NCI-H69 (cell line): ENCODE data around the gene WWC1.
"Not testable (repeated sequence)": the region's sequence is repeated elsewhere in the genome, so short reads cannot be mapped to it uniquely, and the experiment has no call there.

Experiments
- DNase-seq: peaks from one replicate; lab custom pipeline; 2025; lab: John Stamatoyannopoulos, UW

Gene WWC1

GRCh38 chr5:168308976-168309598, 17.6 kb downstream of the WWC1 start:
- DNase-seq = no peak

GRCh38 chr5:168310541-168310940, 19.1 kb downstream of the WWC1 start:
- not testable (repeated sequence) for DNase-seq

GRCh38 chr5:168311061-168311566, 19.7 kb downstream of the WWC1 start:
- peak; percentile 41 for DNase-seq

GRCh38 chr5:168312606-168313295, 21.3 kb downstream of the WWC1 start:
- DNase-seq = no peak

GRCh38 chr5:168313596-168314204, 22.3 kb downstream of the WWC1 start:
- DNase-seq = no peak

GRCh38 chr5:168314735-168315411, 23.4 kb downstream of the WWC1 start:
- DNase-seq = no peak

- no peak for DNase-seq
These were observed 24.1 kb downstream of the WWC1 start for GRCh38 chr5:168315416-168316138.

GRCh38 chr5:168316139-168316578, 24.7 kb downstream of the WWC1 start:
- DNase-seq = peak; percentile 37

- DNase-seq = no peak
These were observed 25.7 kb downstream of the WWC1 start for GRCh38 chr5:168317096-168317520.

- DNase-seq = peak; percentile 40
These were observed 26.2 kb downstream of the WWC1 start for GRCh38 chr5:168317521-168318147.

- no peak for DNase-seq
These were observed 26.8 kb downstream of the WWC1 start for GRCh38 chr5:168318240-168318639.

- DNase-seq = no peak
These were observed 28.3 kb downstream of the WWC1 start for GRCh38 chr5:168319774-168320173.

GRCh38 chr5:168320805-168321204, 29.4 kb downstream of the WWC1 start:
- DNase-seq = peak; percentile 80

GRCh38 chr5:168324859-168325630, 33.6 kb downstream of the WWC1 start:
- peak; percentile 14 for DNase-seq

- DNase-seq = no peak
These were observed 35.6 kb downstream of the WWC1 start for GRCh38 chr5:168327019-168327421.

GRCh38 chr5:168327451-168327850, 36.0 kb downstream of the WWC1 start:
- DNase-seq = no peak

- no peak for DNase-seq
These were observed 36.5 kb downstream of the WWC1 start for GRCh38 chr5:168327994-168328393.

GRCh38 chr5:168328814-168329213, 37.4 kb downstream of the WWC1 start:
- peak; percentile 74 for DNase-seq

- no peak for DNase-seq
These were observed 37.9 kb downstream of the WWC1 start for GRCh38 chr5:168329302-168329701.

GRCh38 chr5:168332042-168332441, 40.6 kb downstream of the WWC1 start:
- DNase-seq = no peak
